Effector memory CD8-positive, alpha-beta T cell (primary cell): ENCODE results near the gene CHD9.

Experiments
- ATAC-seq: fragments of 150-1000 bp; cut with Tn5 transposase; replicated peaks from 2 replicates; pipeline ENCODE4 v1.10.0; 2021; ENCODE audit warnings: mild to moderate bottlenecking, moderate library complexity
- DNase-seq, 3 experiments: peaks; one replicate each; pipeline ENCODE4 v3.0.0; 2021
- H3K27ac Mint-ChIP-seq, 2 donors: one replicate each; pipeline ENCODE4 v1.8.0; 2022; ENCODE audit warnings: mild to moderate bottlenecking in 2 of 2, mixed read lengths in 2 of 2, moderate library complexity in 2 of 2
- H3K27me3 Mint-ChIP-seq, 2 donors: one replicate each; pipeline ENCODE4 v1.8.0; 2022; ENCODE audit warnings: mixed read lengths in 2 of 2
- H3K36me3 Mint-ChIP-seq: one replicate; pipeline ENCODE4 v1.8.0; 2022; ENCODE audit warnings: mild to moderate bottlenecking, moderate library complexity, mixed read lengths; ENCODE audit not compliant: insufficient read depth
- H3K4me1 Mint-ChIP-seq, 2 donors: one replicate each; pipeline ENCODE4 v1.8.0; 2022; ENCODE audit warnings: low read depth in 2 of 2, mixed read lengths in 2 of 2
- H3K4me3 Mint-ChIP-seq, 2 donors: one replicate each; pipeline ENCODE4 v1.8.0; 2022; ENCODE audit warnings: mild to moderate bottlenecking in 2 of 2, mixed read lengths in 2 of 2, moderate library complexity in 2 of 2
- H3K9me3 Mint-ChIP-seq, 2 donors: one replicate each; pipeline ENCODE4 v1.8.0; 2022; ENCODE audit warnings: mixed read lengths in 2 of 2

The CHD9 gene

DNA sequence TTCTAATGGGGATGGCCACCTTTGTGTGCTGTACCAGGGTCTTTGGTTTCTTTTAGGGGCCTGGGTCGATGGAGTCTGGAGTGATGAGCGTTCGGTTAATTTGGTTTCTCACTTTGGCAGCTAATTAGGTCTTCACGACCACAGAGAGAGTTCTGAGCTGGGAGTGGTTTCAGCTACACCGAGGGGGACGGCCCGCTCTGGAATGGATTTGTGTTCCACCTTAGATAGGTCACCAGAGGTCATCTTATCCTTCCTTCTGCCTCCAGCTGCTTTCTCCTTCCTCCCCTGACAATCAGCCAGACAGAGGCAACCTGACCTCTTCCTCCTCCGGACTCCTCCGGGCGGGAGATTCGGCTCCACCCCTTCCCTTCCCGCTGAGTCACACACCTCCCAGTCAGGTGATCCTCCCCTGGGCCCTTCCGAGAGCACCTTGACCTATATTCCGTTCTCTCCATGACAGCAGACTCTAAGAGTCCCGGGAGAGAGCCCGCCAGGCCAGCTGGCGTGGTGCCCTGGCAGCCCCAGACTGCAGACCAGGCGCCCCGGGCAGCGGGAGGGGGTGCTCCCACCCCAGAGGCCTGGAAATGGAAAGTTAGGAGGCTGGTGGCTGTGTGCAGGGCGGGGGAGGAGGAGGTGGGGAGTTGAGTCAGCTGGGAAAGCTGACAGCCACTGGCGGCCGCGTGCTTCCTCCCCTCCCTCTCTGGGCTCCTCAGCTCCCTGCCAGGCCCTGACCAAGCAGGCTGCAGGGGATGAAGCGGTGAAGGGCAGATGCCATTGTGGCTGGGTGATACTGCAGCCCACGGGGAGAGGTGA is 44.7 kb downstream of the CHD9 start:
- no peaks in the 10 kb centered on the region for H3K27me3 Mint-ChIP-seq
- DNase-seq (peak in 2 of 3 experiments; percentile 56 to 64), ATAC-seq (peak; percentile 76)
- peak overlapping the region; percentile 94 to 96 for H3K27ac Mint-ChIP-seq
- peaks cover 15% of the 10 kb centered on the region for H3K36me3 Mint-ChIP-seq
- H3K9me3 Mint-ChIP-seq: no peaks in the 10 kb centered on the region
- H3K4me1 Mint-ChIP-seq: peaks cover 29 to 30% of the 10 kb centered on the region in 2 donors
- peak overlapping the region; percentile 76 to 77 for H3K4me3 Mint-ChIP-seq

DNA sequence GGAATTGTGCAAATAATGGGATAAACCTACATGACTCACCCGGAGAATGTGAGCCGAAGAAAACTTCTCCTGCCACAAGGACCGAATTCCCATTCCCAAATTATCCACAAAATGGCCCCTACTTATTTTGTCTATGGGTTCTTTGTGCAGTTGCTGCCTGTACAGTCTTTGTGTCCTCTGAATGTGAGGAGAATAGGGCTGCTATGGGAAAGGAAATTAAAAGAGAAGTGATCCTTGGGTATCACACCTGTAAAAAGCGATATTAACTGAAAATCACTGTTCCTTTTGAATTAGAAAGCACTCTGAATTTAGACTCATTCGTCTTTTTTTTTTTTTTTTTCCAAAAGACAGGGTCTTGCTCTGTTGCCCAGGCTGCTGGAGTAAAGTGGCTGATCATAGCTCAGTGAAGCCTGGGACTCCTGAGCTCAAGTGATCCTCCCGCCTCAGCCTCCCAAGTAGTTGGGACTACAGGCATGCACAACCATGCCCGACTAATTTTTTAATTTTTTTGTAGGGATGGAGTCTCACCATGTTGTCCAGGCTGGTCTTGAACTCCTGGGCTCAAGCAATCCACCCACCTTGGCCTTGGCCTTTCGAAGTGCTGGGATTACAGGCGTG is 45.4 kb downstream of the CHD9 start:
- Mint-ChIP-seq H3K4me1 (peaks cover 26% of the 10 kb centered on the region in 2 donors), H3K27me3 (no peaks in the 10 kb centered on the region), H3K27ac (peak overlapping the region; percentile 94 to 96), H3K9me3 (no peaks in the 10 kb centered on the region), H3K4me3 (peak overlapping the region; percentile 76 to 77), H3K36me3 (peaks cover 15% of the 10 kb centered on the region)
- DNase-seq (no peak), ATAC-seq (no peak)

DNA sequence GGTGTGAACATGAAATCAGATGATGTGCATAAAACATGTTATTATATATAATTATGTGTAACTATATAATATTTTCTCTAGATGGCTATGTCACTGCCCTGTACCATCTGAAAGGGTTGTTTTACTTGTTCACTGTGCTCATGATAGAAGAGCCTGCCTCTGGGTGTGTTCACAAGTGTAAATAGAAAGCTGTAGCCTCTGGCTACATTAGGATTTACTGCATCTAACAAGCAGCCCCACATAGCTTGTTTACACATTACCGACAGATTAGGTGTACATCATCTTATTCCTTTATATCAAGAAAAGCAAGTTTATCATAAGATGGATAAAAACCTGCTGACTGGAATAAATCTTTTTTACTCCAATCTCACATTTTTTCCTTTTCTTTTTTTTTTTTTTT is 46.1 kb downstream of the CHD9 start:
- H3K27ac Mint-ChIP-seq: peak overlapping the region in 1 of 2 donors; percentile 96
- peaks cover 23 to 24% of the 10 kb centered on the region in 2 donors for H3K4me1 Mint-ChIP-seq
- H3K36me3 Mint-ChIP-seq: peaks cover 15% of the 10 kb centered on the region
- no peaks in the 10 kb centered on the region for H3K27me3 Mint-ChIP-seq
- peak overlapping the region in 1 of 2 donors; percentile 44 for H3K4me3 Mint-ChIP-seq
- DNase-seq (no peak), ATAC-seq (no peak)
- H3K9me3 Mint-ChIP-seq: no peaks in the 10 kb centered on the region

DNA sequence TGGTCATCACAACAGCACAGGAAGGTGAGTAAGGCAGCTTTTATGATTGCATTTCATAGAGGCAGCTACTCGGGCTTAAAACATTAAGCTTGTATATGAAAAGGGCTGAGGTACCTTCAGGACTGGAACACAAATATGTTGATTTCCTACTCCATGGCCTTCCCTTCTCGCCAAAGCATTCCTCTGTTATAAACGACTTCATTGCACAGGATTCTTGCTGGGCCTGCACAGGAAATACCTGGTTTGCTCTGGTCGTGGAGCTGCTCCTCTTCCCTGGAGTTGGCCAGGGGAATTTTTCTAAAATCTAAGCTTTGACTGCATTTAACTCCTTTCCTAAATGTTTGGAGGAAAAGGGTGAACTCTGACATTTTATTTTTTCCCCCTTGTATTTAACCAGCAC is 49.0 kb downstream of the CHD9 start:
- H3K27ac Mint-ChIP-seq: no peak overlapping the region
- H3K4me3 Mint-ChIP-seq: no peak overlapping the region
- no peaks in the 10 kb centered on the region for H3K27me3 Mint-ChIP-seq
- H3K4me1 Mint-ChIP-seq: peaks cover 15% of the 10 kb centered on the region in 2 donors
- no peak for DNase-seq
- H3K9me3 Mint-ChIP-seq: no peaks in the 10 kb centered on the region
- no peak for ATAC-seq
- peaks cover 12% of the 10 kb centered on the region for H3K36me3 Mint-ChIP-seq

DNA sequence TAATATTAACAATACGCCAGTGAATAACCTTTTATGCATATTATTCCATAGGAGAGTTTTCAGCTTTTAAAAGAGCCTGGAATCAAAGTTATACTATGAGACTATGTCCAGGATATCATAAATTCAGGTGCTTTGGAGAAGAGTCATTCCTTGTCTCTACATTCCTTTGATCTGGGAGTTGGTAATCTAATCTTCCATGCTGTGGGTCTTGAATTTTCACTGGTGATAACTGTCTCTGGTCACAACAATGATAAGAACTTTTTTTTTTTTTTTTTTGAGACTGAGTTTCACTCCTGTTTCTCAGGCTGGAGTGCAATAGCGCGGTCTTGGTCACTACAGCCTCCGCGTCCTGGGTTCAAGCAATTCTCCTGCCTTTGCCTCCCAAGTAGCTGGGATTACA is 50.8 kb downstream of the CHD9 start:
- Mint-ChIP-seq H3K4me1 (peaks cover 1 to 5% of the 10 kb centered on the region in 2 donors), H3K4me3 (no peak overlapping the region), H3K9me3 (no peaks in the 10 kb centered on the region), H3K36me3 (peaks cover 3% of the 10 kb centered on the region), H3K27ac (no peak overlapping the region), H3K27me3 (no peaks in the 10 kb centered on the region)
- DNase-seq (no peak), ATAC-seq (no peak)

DNA sequence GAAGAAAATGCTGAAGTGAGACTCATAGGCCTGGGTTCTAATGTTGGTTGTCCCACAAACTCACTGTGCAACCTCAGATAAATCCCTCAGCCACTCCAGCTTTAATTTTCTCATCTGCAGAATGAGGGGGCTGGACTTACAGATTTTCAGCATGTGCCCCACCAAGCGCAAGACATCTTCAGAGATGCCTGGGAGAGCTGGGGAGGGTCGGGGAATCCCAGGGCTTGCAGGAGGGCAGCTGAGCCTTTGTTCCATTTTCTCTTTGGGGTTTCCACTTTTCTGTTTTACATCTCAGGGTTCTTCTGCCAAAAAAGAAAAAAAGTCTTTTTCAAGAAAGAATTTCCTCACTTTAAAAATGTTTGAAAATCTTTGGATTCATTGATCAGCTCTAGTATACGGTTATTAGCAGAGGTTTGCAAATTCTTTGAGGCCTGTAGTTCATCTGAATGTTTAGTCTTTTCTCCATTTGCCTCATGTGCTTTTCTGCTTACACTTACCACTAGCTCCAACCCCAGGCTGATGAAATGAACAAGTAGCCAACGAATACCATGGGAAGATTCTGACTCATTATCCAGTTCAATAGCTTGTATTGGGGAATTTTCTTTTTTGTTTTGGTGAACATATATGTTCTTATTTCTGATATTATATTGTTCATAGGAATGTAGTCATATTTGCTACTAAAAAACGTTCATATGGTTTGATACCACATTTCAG is 56.4 kb downstream of the CHD9 start:
- H3K4me1 Mint-ChIP-seq: peaks cover 0 to 6% of the 10 kb centered on the region in 2 donors
- no peak overlapping the region for H3K4me3 Mint-ChIP-seq
- H3K36me3 Mint-ChIP-seq: no peaks in the 10 kb centered on the region
- ATAC-seq (no peak), DNase-seq (no peak)
- no peaks in the 10 kb centered on the region for H3K9me3 Mint-ChIP-seq
- peak overlapping the region; percentile 38 to 60 for H3K27ac Mint-ChIP-seq
- no peaks in the 10 kb centered on the region for H3K27me3 Mint-ChIP-seq

DNA sequence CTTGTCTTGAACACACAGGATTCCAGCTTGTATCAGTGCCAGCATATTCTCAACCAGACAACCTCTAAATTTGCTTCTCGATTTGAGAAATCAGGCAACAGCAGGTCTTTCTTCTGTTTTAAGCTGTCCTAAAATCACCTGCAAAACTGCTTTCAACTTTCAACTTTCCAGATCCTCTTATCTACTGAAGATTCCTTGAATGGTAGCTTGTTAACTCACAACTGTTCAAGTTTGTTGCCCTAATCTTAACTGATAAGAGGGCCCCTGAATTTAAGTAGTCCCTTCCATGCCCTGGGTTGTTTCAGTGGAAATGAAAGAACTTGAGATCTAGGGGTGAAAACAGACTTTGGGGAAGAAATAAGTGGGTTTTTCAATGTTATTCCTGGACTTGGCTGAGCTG is 57.2 kb downstream of the CHD9 start:
- DNase-seq: no peak
- Mint-ChIP-seq H3K4me1 (peaks cover 0 to 6% of the 10 kb centered on the region in 2 donors), H3K9me3 (no peaks in the 10 kb centered on the region), H3K36me3 (no peaks in the 10 kb centered on the region), H3K4me3 (no peak overlapping the region), H3K27me3 (no peaks in the 10 kb centered on the region), H3K27ac (peak overlapping the region in 1 of 2 donors; percentile 38)
- no peak for ATAC-seq

DNA sequence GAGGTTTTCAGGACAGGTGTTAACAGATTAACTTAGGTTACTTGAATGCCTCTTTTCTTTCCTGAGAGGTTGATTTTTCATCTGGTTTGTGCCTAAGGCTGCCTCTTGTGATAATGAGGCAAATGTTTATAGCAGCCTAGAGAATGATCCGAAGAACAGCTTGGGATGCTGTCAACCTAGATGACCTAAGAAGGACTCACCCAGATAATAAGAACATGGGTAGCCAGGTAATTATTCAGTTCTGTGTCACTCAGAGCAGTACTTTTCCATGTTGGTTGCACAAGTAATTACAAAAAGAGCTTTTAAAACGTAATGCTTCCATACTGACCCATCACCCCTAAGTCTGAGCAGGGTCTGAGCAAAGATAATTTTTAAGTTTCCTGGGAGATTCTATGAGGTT is 60.3 kb downstream of the CHD9 start:
- Mint-ChIP-seq H3K27me3 (no peaks in the 10 kb centered on the region), H3K4me1 (peaks cover 0 to 6% of the 10 kb centered on the region in 2 donors), H3K4me3 (no peak overlapping the region), H3K27ac (no peak overlapping the region), H3K9me3 (no peaks in the 10 kb centered on the region), H3K36me3 (no peaks in the 10 kb centered on the region)
- ATAC-seq (no peak), DNase-seq (no peak)

DNA sequence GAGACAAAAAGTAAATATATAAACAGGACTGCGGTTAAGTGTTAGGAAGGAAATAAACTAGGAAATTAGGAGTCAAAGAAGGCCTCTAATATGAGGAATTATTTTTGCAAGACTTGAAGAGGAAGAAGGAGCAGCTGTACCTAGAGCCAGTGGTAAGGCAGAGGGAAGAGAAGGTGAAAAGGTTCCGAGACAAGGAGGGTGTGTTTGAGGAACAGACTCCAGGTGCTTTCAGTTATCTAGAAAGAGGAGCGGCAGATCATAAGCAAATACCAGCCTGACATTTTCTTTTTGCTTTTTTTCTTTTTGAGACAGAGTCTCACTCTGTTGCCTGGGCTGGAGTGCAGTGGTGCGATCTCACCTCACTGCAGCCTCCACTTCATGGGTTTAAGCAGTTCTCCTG is 61.0 kb downstream of the CHD9 start:
- Mint-ChIP-seq H3K27me3 (no peaks in the 10 kb centered on the region), H3K27ac (no peak overlapping the region), H3K9me3 (no peaks in the 10 kb centered on the region), H3K36me3 (no peaks in the 10 kb centered on the region), H3K4me3 (no peak overlapping the region), H3K4me1 (peaks cover 0 to 5% of the 10 kb centered on the region in 2 donors)
- no peak for DNase-seq
- ATAC-seq: no peak

DNA sequence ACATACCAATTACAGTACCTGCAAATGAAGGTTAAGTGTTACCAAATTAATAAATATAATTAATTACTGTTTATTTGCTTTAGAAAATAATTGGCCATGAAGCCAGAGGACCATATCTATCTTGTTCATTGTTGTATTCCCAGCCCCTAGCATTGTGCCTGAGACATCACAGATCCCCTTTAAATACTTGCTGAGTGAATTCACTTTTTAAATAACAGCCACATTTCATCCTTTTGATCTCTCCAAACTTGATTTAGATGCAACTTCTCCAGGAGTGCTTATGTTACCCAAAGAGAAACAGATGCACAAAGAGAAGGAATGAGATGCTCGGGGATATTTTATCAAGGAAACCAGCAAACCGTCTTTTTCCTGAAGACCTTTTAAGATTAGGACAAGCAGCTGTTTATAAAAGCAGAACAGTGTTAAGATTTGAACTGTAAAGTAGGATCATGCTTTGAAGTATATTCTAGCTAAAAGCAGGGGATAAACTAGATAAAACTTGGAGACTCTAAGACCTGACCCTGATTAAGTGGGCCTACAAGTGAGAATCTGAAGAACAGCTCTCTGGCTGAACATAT is 66.3 kb downstream of the CHD9 start:
- Mint-ChIP-seq H3K27ac (peak overlapping the region in 1 of 2 donors; percentile 85), H3K27me3 (no peaks in the 10 kb centered on the region), H3K9me3 (no peaks in the 10 kb centered on the region), H3K36me3 (no peaks in the 10 kb centered on the region), H3K4me3 (no peak overlapping the region), H3K4me1 (no peaks in the 10 kb centered on the region)
- ATAC-seq (no peak), DNase-seq (no peak)

DNA sequence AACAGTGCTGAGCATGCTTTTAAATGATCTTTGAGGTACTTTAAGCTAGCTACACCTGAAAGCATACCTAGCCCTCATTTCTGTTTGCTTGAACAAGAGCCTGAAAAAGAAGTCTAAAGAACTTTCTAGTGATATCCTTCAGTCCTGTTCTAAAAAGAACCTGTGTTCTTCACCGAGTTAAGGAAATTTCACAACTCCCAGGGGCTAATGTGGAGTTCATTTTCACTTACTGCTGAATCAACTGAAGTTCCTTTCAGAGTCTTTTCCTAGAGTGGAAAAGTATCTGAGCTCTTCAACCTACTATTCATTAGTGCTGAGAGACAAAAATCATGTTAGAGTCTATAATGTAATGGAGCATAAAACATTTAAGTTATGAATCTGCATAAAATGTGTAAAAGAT is 66.9 kb downstream of the CHD9 start:
- Mint-ChIP-seq H3K36me3 (no peaks in the 10 kb centered on the region), H3K27ac (peak overlapping the region in 1 of 2 donors; percentile 85), H3K9me3 (no peaks in the 10 kb centered on the region), H3K4me1 (no peaks in the 10 kb centered on the region), H3K27me3 (no peaks in the 10 kb centered on the region), H3K4me3 (no peak overlapping the region)
- DNase-seq (no peak), ATAC-seq (no peak)

DNA sequence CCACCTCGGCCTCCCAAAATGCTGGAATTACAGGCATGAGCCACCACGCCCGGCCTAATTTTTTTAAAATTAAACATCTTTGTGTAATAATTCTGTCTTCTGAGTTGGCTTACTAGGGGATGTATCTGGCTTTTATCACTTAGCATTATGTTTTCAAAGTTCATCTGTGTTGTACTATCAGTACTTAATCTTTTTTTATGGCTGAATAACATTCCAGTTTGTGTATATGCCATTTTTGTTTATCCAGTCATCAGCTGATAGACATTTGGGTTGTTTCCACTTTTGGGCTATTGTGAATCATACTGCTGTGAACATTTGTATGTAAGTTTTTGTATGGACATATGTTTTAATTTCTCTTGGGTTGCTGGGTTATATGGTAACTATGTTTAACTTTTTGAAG is 69.0 kb downstream of the CHD9 start:
- no peaks in the 10 kb centered on the region for H3K36me3 Mint-ChIP-seq
- H3K27me3 Mint-ChIP-seq: no peaks in the 10 kb centered on the region
- H3K9me3 Mint-ChIP-seq: no peaks in the 10 kb centered on the region
- H3K27ac Mint-ChIP-seq: no peak overlapping the region
- H3K4me3 Mint-ChIP-seq: no peak overlapping the region
- ATAC-seq (no peak), DNase-seq (no peak)
- H3K4me1 Mint-ChIP-seq: no peaks in the 10 kb centered on the region

DNA sequence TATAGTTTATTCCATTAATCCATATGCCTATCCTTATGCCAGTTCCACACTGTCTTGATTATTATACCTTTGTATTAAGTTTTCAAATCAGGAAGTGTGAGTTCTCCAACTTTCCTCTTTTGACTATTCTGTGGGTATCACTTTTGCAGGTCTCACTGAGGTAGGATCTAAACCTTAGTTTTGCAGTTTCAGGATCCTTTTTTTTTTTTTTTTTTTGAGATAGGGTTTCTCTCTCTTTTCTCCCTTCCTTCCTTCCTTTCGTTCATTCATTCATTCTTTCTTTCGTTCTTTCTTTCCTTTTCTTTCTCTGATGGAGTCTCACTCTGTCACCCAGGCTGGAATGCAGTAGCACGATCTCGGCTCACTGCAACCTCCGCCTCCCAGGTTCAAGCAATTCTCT is 71.6 kb downstream of the CHD9 start:
- Mint-ChIP-seq H3K9me3 (no peaks in the 10 kb centered on the region), H3K36me3 (no peaks in the 10 kb centered on the region), H3K27me3 (no peaks in the 10 kb centered on the region), H3K4me3 (no peak overlapping the region), H3K4me1 (peaks cover 7 to 9% of the 10 kb centered on the region in 2 donors), H3K27ac (no peak overlapping the region)
- DNase-seq (no peak), ATAC-seq (no peak)
